Hindlimb muscle (tissue), 1 donor: Measurements from ENCODE around the gene POT1. TPM values are rescaled to one million over a fixed set of nuclear protein-coding genes. Genes with fewer than 3 reads are reported as not detected.
A peak's percentile ranks its signal among the peaks of the same experiment; 100 is the strongest.

ENCODE experiments used
- DNase-seq: peaks from one replicate; pipeline ENCODE4 v3.0.0-alpha.2; 2013
- polyA plus RNA-seq: library from polyadenylated mRNA; unstranded; fragments of 120-200 nt; gene quantifications from one replicate; pipeline ENCODE4 v1.2.1, GENCODE V29; 2013; ENCODE audit not compliant: insufficient read length

Gene POT1
- polyA plus RNA-seq, 1 donor: 15.7 TPM

GRCh38 chr7:124800386-124800785 is 129.2 kb downstream of the POT1 start:
- DNase-seq: no peak

GRCh38 chr7:124799448-124799847 is 130.2 kb downstream of the POT1 start:
- no peak for DNase-seq

GRCh38 chr7:124796771-124797170 is 132.9 kb downstream of the POT1 start:
- no peak for DNase-seq

- DNase-seq: no peak
These were observed 136.9 kb downstream of the POT1 start for GRCh38 chr7:124792696-124793095.

GRCh38 chr7:124792002-124792401 is 137.6 kb downstream of the POT1 start:
- no peak for DNase-seq

- no peak for DNase-seq
These were observed 138.2 kb downstream of the POT1 start for GRCh38 chr7:124791426-124791825.

GRCh38 chr7:124790645-124791044 is 139.0 kb downstream of the POT1 start:
- no peak for DNase-seq

- DNase-seq: no peak
These were observed 143.6 kb downstream of the POT1 start for GRCh38 chr7:124785994-124786393.

- DNase-seq: peak; percentile 58
These were observed 144.5 kb downstream of the POT1 start for GRCh38 chr7:124784879-124785818.

GRCh38 chr7:124783271-124783670 is 146.4 kb downstream of the POT1 start:
- no peak for DNase-seq

GRCh38 chr7:124781907-124782734 is 147.5 kb downstream of the POT1 start:
- no peak for DNase-seq

GRCh38 chr7:124781418-124781817 is 148.2 kb downstream of the POT1 start:
- no peak for DNase-seq

GRCh38 chr7:124780608-124781007 is 149.0 kb downstream of the POT1 start:
- no peak for DNase-seq

- DNase-seq: no peak
These were observed 149.6 kb downstream of the POT1 start for GRCh38 chr7:124780056-124780455.

GRCh38 chr7:124779620-124780019 is 150.0 kb downstream of the POT1 start:
- DNase-seq: no peak

- no peak for DNase-seq
These were observed 150.4 kb downstream of the POT1 start for GRCh38 chr7:124779194-124779593.

- DNase-seq: no peak
These were observed 152.4 kb downstream of the POT1 start for GRCh38 chr7:124777268-124777667.

GRCh38 chr7:124776153-124776552 is 153.5 kb downstream of the POT1 start:
- DNase-seq: no peak

- no peak for DNase-seq
These were observed 154.2 kb downstream of the POT1 start for GRCh38 chr7:124775422-124775821.

- DNase-seq: no peak
These were observed 155.7 kb downstream of the POT1 start for GRCh38 chr7:124773938-124774337.

GRCh38 chr7:124773339-124773738 is 156.3 kb downstream of the POT1 start:
- DNase-seq: no peak
